ENCODE measurements around the gene CNOT3.
"Not testable (repeated sequence)": the region's sequence is repeated elsewhere in the genome, so short reads cannot be mapped to it uniquely, and the experiment has no call there.

GRCh38 chr19:54095859-54096616 lies 41.5 kb upstream of the CNOT3 start:
- TF ChIP-seq POLR2AphosphoS5 (IDR thresholded peaks at IDR 0.05; ENCODE audit: low read depth, low read length); TAF1 (IDR thresholded peaks at IDR 0.05; ENCODE audit: borderline replicate concordance, low read depth, low read length); POLR2A (IDR thresholded peaks at IDR 0.05; ENCODE audit: low read depth, low read length): not testable (repeated sequence)
